WTC11 (cell line): ENCODE data around the gene IKZF2. TPM values are rescaled to one million over a fixed set of nuclear protein-coding genes. Genes with fewer than 3 reads are reported as not detected.

Experiments used
- ATAC-seq: fragments of 200-7000 bp; cut with Tn5 transposase; 2 replicates; pipeline ENCODE4 v1.10.0; 2021; ENCODE audit warnings: mild to moderate bottlenecking, moderate library complexity
- CTCF ChIA-PET: fragments of 300-600 bp; sonication (Branson Sonifier 250); formaldehyde crosslinking; loops from one replicate; lab custom pipeline; 2021; ENCODE audit warnings: antibody characterized with exemption; lab: Charles Lee
- POLR2A ChIA-PET: fragments of 350-600 bp; sonication (Branson Sonifier 250); formaldehyde crosslinking; loops from one replicate; lab custom pipeline; 2021; ENCODE audit warnings: antibody characterized with exemption; lab: Charles Lee
- DNase-seq: peaks from one replicate; pipeline ENCODE4 v3.0.0; 2021; ENCODE audit warnings: low spot score
- H3K27ac Mint-ChIP-seq: 2 replicates; pipeline ENCODE4 v1.8.0; 2021; ENCODE audit warnings: mixed read lengths
- H3K27me3 Mint-ChIP-seq: 2 replicates; pipeline ENCODE4 v1.8.0; 2021; ENCODE audit warnings: low read depth, mild to moderate bottlenecking, moderate library complexity, mixed read lengths
- H3K36me3 Mint-ChIP-seq: 2 replicates; pipeline ENCODE4 v1.8.0; 2021; ENCODE audit warnings: mixed read lengths
- H3K4me1 Mint-ChIP-seq: 2 replicates; pipeline ENCODE4 v1.8.0; 2022; ENCODE audit warnings: mixed read lengths
- H3K4me3 Mint-ChIP-seq: 2 replicates; pipeline ENCODE4 v1.8.0; 2021; ENCODE audit warnings: mild to moderate bottlenecking, moderate library complexity, mixed read lengths
- H3K9me3 Mint-ChIP-seq: 2 replicates; pipeline ENCODE4 v1.8.0; 2021; ENCODE audit warnings: mixed read lengths
- CBFB ChIP-seq: sonication (generic); formaldehyde crosslinking; IDR thresholded peaks from 2 replicates; pipeline ENCODE4 v1.8.1; 2022; ENCODE audit warnings: mild to moderate bottlenecking, low read depth, missing genetic modification reagents
- FOXP1 ChIP-seq: sonication (generic); formaldehyde crosslinking; IDR thresholded peaks from 2 replicates; pipeline ENCODE4 v1.8.0; 2022; ENCODE audit warnings: missing genetic modification reagents, mild to moderate bottlenecking, moderate library complexity, borderline replicate concordance
- GABPB1 ChIP-seq: sonication (generic); formaldehyde crosslinking; IDR thresholded peaks from 2 replicates; pipeline ENCODE4 v1.8.1; 2023; ENCODE audit warnings: mild to moderate bottlenecking, missing genetic modification reagents
- JUN ChIP-seq: sonication (generic); formaldehyde crosslinking; IDR thresholded peaks from 2 replicates; pipeline ENCODE4 v1.8.0; 2023; ENCODE audit warnings: mild to moderate bottlenecking, missing genetic modification reagents
- NR1H2 ChIP-seq: sonication (generic); formaldehyde crosslinking; IDR thresholded peaks from 2 replicates; pipeline ENCODE4 v1.9.0; 2021; ENCODE audit warnings: mild to moderate bottlenecking, moderate library complexity, missing genetic modification reagents
- NR3C1 ChIP-seq: sonication (generic); formaldehyde crosslinking; conservative IDR thresholded peaks from 2 replicates; pipeline ENCODE4 v1.8.1; 2023; ENCODE audit warnings: low read depth, mild to moderate bottlenecking, missing genetic modification reagents
- SMAD4 ChIP-seq: sonication (generic); formaldehyde crosslinking; IDR thresholded peaks from 2 replicates; pipeline ENCODE4 v1.8.0; 2022; ENCODE audit warnings: mild to moderate bottlenecking, missing genetic modification reagents
- SOX15 ChIP-seq: fragments of 250-450 bp; sonication (Bioruptor Pico); IDR thresholded peaks from 2 replicates; pipeline ENCODE4 v1.9.0; 2021; ENCODE audit warnings: mild to moderate bottlenecking
- total RNA-seq: library from RNA; stranded (reverse); gene quantifications from 3 replicates; pipeline ENCODE4 v1.2.3, GENCODE V29; 2021
- TF ChIP-seq, protein P1 (sequence below): sonication (generic); formaldehyde crosslinking; IDR thresholded peaks from 2 replicates; pipeline ENCODE4 v1.8.1; 2023; ENCODE audit warnings: mild to moderate bottlenecking, missing genetic modification reagents
- TF ChIP-seq, protein P2 (sequence below): sonication (generic); formaldehyde crosslinking; IDR thresholded peaks from 2 replicates; pipeline ENCODE4 v1.8.1; 2022; ENCODE audit warnings: low read depth, missing genetic modification reagents, borderline replicate concordance
- TF ChIP-seq, protein P3 (sequence below): sonication (generic); formaldehyde crosslinking; IDR thresholded peaks from 2 replicates; pipeline ENCODE4 v1.8.1; 2023; ENCODE audit warnings: mild to moderate bottlenecking, missing genetic modification reagents, moderate library complexity
- TF ChIP-seq, protein P4 (sequence below): sonication (generic); formaldehyde crosslinking; conservative IDR thresholded peaks from 2 replicates; pipeline ENCODE4 v1.8.1; 2023; ENCODE audit warnings: mild to moderate bottlenecking, low read depth, missing genetic modification reagents, moderate library complexity
- TF ChIP-seq, protein P5 (sequence below): fragments of 250-450 bp; sonication (Bioruptor Pico); IDR thresholded peaks from 2 replicates; pipeline ENCODE4 v1.9.0; 2021; ENCODE audit warnings: mild to moderate bottlenecking

IKZF2 gene
- total RNA-seq, 1 experiment from 2014 or later = 4.2 TPM

DNA sequence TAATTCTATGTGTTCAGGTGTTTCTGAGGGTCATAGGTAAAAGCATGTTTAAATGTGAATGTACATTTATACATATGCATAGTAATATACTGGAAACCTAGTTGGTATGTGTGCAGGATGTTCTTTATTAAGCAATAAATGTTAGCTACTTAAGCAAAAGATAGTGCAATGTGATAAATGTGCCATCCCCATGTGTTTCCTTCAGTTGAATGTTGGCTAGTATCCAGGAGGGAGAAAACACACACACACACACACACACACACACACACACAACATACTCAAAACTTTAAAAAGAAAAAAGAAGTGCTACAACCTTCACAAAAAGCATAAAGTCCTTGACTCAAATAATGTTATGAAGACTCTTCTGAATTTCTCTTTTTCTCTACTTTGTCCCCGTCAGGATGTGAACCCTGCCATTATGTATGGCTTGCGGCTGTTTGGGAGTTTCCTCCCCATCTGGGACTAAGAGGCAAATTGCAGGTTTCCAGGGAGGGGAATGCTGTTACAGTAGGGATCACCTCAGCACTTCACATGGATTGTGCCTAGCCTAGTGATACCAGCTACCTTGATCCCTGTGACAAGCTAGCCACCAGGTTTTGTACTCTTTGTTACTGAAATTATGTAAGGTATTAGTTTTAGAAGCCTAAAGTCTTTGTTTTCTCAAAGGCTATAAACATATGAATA lies 82.6 kb downstream of the IKZF2 start:
- ChIA-PET POLR2A (no interaction called here), CTCF (no interaction called here)
- DNase-seq = no peak
- H3K36me3 Mint-ChIP-seq = no peaks in the 10 kb centered on the region
- H3K4me3 Mint-ChIP-seq = no peak overlapping the region
- H3K27me3 Mint-ChIP-seq = no peaks in the 10 kb centered on the region
- H3K4me1 Mint-ChIP-seq = peaks cover 28% of the 10 kb centered on the region
- peak; percentile 82 for ATAC-seq
- H3K9me3 Mint-ChIP-seq = no peaks in the 10 kb centered on the region
- peak overlapping the region; percentile 25; the same call in 1 of the 2 replicates for H3K27ac Mint-ChIP-seq
- no peak for TF ChIP-seq NR1H2
- TF ChIP-seq, protein P1, sequence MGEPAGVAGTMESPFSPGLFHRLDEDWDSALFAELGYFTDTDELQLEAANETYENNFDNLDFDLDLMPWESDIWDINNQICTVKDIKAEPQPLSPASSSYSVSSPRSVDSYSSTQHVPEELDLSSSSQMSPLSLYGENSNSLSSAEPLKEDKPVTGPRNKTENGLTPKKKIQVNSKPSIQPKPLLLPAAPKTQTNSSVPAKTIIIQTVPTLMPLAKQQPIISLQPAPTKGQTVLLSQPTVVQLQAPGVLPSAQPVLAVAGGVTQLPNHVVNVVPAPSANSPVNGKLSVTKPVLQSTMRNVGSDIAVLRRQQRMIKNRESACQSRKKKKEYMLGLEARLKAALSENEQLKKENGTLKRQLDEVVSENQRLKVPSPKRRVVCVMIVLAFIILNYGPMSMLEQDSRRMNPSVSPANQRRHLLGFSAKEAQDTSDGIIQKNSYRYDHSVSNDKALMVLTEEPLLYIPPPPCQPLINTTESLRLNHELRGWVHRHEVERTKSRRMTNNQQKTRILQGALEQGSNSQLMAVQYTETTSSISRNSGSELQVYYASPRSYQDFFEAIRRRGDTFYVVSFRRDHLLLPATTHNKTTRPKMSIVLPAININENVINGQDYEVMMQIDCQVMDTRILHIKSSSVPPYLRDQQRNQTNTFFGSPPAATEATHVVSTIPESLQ = no peak
- TF ChIP-seq CBFB = no peak
- no peak for TF ChIP-seq SMAD4
- TF ChIP-seq FOXP1 (CRISPR knock-in tag) = no peak

DNA sequence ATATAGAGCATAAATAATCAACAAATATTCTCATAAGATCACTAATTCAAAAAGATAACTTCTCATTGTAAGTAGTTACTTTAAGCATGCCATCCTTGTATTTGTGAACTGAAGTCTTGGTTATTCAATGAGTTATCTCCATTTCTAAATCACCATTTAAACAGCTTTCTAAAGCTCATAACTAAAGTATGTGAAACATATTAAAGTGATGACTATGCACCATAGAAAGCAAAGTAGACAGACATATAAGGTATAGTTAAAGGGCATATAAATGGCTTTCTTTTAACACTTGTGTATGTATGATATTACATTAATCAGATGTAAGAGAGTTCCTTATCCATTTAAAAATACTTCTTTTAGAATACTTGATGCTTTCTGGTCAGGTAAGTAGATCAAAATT lies 83.5 kb downstream of the IKZF2 start:
- CTCF ChIA-PET = interaction anchor here (0.6 kb wide), 1 partner anchor 15 kb away, joined by 3 read pairs; no protein-coding TSS in a partner anchor
- POLR2A ChIA-PET = no interaction called here
- Mint-ChIP-seq H3K4me3 (no peak overlapping the region), H3K27me3 (no peaks in the 10 kb centered on the region), H3K9me3 (no peaks in the 10 kb centered on the region), H3K27ac (no peak overlapping the region), H3K4me1 (peaks cover 28% of the 10 kb centered on the region), H3K36me3 (no peaks in the 10 kb centered on the region)
- TF ChIP-seq, protein P2, sequence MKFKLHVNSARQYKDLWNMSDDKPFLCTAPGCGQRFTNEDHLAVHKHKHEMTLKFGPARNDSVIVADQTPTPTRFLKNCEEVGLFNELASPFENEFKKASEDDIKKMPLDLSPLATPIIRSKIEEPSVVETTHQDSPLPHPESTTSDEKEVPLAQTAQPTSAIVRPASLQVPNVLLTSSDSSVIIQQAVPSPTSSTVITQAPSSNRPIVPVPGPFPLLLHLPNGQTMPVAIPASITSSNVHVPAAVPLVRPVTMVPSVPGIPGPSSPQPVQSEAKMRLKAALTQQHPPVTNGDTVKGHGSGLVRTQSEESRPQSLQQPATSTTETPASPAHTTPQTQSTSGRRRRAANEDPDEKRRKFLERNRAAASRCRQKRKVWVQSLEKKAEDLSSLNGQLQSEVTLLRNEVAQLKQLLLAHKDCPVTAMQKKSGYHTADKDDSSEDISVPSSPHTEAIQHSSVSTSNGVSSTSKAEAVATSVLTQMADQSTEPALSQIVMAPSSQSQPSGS (CRISPR knock-in tag) = no peak
- TF ChIP-seq, protein P3, sequence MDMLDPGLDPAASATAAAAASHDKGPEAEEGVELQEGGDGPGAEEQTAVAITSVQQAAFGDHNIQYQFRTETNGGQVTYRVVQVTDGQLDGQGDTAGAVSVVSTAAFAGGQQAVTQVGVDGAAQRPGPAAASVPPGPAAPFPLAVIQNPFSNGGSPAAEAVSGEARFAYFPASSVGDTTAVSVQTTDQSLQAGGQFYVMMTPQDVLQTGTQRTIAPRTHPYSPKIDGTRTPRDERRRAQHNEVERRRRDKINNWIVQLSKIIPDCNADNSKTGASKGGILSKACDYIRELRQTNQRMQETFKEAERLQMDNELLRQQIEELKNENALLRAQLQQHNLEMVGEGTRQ = no peak
- TF ChIP-seq SOX15 (no peak), GABPB1 (no peak), NR3C1 (CRISPR knock-in tag) (no peak), CBFB (no peak), JUN (no peak)
- TF ChIP-seq, protein P4, sequence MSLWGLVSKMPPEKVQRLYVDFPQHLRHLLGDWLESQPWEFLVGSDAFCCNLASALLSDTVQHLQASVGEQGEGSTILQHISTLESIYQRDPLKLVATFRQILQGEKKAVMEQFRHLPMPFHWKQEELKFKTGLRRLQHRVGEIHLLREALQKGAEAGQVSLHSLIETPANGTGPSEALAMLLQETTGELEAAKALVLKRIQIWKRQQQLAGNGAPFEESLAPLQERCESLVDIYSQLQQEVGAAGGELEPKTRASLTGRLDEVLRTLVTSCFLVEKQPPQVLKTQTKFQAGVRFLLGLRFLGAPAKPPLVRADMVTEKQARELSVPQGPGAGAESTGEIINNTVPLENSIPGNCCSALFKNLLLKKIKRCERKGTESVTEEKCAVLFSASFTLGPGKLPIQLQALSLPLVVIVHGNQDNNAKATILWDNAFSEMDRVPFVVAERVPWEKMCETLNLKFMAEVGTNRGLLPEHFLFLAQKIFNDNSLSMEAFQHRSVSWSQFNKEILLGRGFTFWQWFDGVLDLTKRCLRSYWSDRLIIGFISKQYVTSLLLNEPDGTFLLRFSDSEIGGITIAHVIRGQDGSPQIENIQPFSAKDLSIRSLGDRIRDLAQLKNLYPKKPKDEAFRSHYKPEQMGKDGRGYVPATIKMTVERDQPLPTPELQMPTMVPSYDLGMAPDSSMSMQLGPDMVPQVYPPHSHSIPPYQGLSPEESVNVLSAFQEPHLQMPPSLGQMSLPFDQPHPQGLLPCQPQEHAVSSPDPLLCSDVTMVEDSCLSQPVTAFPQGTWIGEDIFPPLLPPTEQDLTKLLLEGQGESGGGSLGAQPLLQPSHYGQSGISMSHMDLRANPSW (CRISPR knock-in tag) = no peak
- TF ChIP-seq, protein P5, sequence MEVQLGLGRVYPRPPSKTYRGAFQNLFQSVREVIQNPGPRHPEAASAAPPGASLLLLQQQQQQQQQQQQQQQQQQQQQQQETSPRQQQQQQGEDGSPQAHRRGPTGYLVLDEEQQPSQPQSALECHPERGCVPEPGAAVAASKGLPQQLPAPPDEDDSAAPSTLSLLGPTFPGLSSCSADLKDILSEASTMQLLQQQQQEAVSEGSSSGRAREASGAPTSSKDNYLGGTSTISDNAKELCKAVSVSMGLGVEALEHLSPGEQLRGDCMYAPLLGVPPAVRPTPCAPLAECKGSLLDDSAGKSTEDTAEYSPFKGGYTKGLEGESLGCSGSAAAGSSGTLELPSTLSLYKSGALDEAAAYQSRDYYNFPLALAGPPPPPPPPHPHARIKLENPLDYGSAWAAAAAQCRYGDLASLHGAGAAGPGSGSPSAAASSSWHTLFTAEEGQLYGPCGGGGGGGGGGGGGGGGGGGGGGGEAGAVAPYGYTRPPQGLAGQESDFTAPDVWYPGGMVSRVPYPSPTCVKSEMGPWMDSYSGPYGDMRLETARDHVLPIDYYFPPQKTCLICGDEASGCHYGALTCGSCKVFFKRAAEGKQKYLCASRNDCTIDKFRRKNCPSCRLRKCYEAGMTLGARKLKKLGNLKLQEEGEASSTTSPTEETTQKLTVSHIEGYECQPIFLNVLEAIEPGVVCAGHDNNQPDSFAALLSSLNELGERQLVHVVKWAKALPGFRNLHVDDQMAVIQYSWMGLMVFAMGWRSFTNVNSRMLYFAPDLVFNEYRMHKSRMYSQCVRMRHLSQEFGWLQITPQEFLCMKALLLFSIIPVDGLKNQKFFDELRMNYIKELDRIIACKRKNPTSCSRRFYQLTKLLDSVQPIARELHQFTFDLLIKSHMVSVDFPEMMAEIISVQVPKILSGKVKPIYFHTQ (CRISPR knock-in tag) = no peak
- DNase-seq = no peak
- no peak for ATAC-seq
